ENCODE measurements around the gene CDR2.

- TF ChIP-seq CTCF (IDR thresholded peaks at IDR 0.05; ENCODE audit: insufficient read depth, low read depth, low read length), result no peak
- TF ChIP-seq EZH2 (IDR thresholded peaks at IDR 0.05; ENCODE audit: insufficient read depth, low read length), result no peak
Observed at GRCh38 chr16:22423716-22424115, 49.3 kb upstream of the CDR2 start.

Data from astrocyte (in vitro differentiated cells and primary cell).